Measurements from ENCODE around the gene RHEX. TPM values are rescaled to one million over a fixed set of nuclear protein-coding genes. Genes with fewer than 3 reads are reported as not detected.

Gene RHEX
- total and polyA plus RNA-seq, 9 donors = 0.15 to 13.3 (median 1.8) TPM; not detected in 1

DNA sequence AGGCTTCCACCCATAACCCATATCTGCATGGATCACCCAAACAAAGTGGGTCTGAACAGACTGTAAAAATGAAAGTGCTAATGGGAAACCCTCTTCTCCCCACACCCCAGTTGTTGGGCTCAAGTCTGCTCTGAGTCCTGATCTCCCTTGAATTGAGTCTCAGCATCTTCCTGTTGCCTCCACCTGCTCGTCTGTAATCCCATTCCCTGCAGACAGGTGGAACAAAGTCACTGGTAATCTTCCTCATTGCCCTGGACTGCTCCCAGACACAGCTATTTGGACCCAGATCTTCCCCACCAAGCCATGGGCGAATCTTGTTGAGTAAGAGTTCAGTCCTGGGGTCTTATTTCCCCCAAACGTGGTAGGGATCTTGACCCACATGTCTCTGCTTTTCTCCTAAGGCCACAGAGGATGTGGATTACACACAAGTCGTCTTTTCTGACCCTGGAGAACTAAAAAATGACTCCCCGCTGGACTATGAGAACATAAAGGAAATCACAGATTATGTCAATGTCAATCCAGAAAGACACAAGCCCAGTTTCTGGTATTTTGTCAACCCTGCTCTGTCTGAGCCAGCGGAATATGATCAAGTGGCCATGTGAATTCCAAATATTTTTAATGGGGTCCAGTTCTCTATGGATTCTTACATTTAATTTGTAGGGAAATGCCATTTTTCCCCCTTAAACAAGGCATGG lies 48.5 kb downstream of the RHEX start:
- WGBS, 3 donors = 79 to 92% (median 88%) methylated on average over 6 of the region's 6 CpGs
- no peaks in the 10 kb centered on the region for H3K9me3 ChIP-seq
- peaks cover 2% of the 10 kb centered on the region for H3K4me1 ChIP-seq (ENCODE audit: insufficient read depth)
- H3K27ac ChIP-seq = no peak overlapping the region
- H3K4me3 ChIP-seq = no peak overlapping the region
- DNase-seq = no peak
- no peaks in the 10 kb centered on the region for H3K27me3 ChIP-seq
- TF ChIP-seq EP300 (IDR thresholded peaks at IDR 0.05) (no peak), POLR2A (IDR thresholded peaks at IDR 0.05) (no peak), CTCF (IDR thresholded peaks at IDR 0.05) (no peak)
- H3K36me3 ChIP-seq = no peaks in the 10 kb centered on the region
- intact Hi-C loops (cut with DNase I) = no loop called here

GRCh38 chr1:206102292-206102936 lies 49.4 kb downstream of the RHEX start:
- Histone ChIP-seq H3K27me3 (no peaks in the 10 kb centered on the region), H3K4me3 (no peak overlapping the region), H3K4me1 (ENCODE audit: insufficient read depth) (peaks cover 2% of the 10 kb centered on the region), H3K9me3 (no peaks in the 10 kb centered on the region), H3K36me3 (no peaks in the 10 kb centered on the region), H3K27ac (no peak overlapping the region)
- DNase-seq = no peak
- no peak for TF ChIP-seq POLR2A (IDR thresholded peaks at IDR 0.05)
- no peak for TF ChIP-seq CTCF (IDR thresholded peaks at IDR 0.05)
- TF ChIP-seq EP300 (IDR thresholded peaks at IDR 0.05) = no peak
- intact Hi-C loops (cut with DNase I) = no loop called here

GRCh38 chr1:206103979-206104378 lies 51.0 kb downstream of the RHEX start:
- H3K4me3 ChIP-seq = no peak overlapping the region
- no peak for DNase-seq
- peaks cover 2% of the 10 kb centered on the region for H3K4me1 ChIP-seq (ENCODE audit: insufficient read depth)
- H3K9me3 ChIP-seq = no peaks in the 10 kb centered on the region
- H3K27me3 ChIP-seq = no peaks in the 10 kb centered on the region
- TF ChIP-seq CTCF (IDR thresholded peaks at IDR 0.05) (no peak), EP300 (IDR thresholded peaks at IDR 0.05) (no peak), POLR2A (IDR thresholded peaks at IDR 0.05) (no peak)
- no peaks in the 10 kb centered on the region for H3K36me3 ChIP-seq
- WGBS, 3 donors = 87 to 91% (median 89%) methylated on average over 10 of the region's 10 CpGs
- H3K27ac ChIP-seq = no peak overlapping the region
- intact Hi-C loops (cut with DNase I) = no loop called here

GRCh38 chr1:206105464-206105995 lies 52.6 kb downstream of the RHEX start:
- Histone ChIP-seq H3K9me3 (no peaks in the 10 kb centered on the region), H3K4me3 (no peak overlapping the region), H3K27me3 (no peaks in the 10 kb centered on the region), H3K36me3 (no peaks in the 10 kb centered on the region), H3K27ac (no peak overlapping the region), H3K4me1 (ENCODE audit: insufficient read depth) (peaks cover 2% of the 10 kb centered on the region)
- intact Hi-C loops (cut with DNase I) = loop anchor here (5.0 kb wide), 3 partner anchors 118 to 313 kb away; no protein-coding TSS in a partner anchor
- 86 to 89% (median 88%) methylated on average over 4 of the region's 4 CpGs for WGBS, 3 donors
- DNase-seq = no peak
- no peak for TF ChIP-seq CTCF (IDR thresholded peaks at IDR 0.05)
- TF ChIP-seq EP300 (IDR thresholded peaks at IDR 0.05) = no peak
- no peak for TF ChIP-seq POLR2A (IDR thresholded peaks at IDR 0.05)

All from ovary (tissue), 9 donors.